Memory B cell (primary cell): ENCODE measurements around the gene MYBBP1A.
"Not testable (repeated sequence)": the region's sequence is repeated elsewhere in the genome, so short reads cannot be mapped to it uniquely, and the experiment has no call there.

Experiments
- ATAC-seq: fragments of 150-1000 bp; cut with Tn5 transposase; 2 replicates; pipeline ENCODE4 v1.10.0; 2021; ENCODE audit warnings: low read depth, mild to moderate bottlenecking, moderate library complexity
- DNase-seq, 2 donors: peaks; one replicate each; pipeline ENCODE4 v3.0.0; 2022; ENCODE audit warnings: low spot score in 2 of 2
- H3K27ac Mint-ChIP-seq: one replicate; pipeline ENCODE4 v1.8.0; 2022; ENCODE audit warnings: mild to moderate bottlenecking, moderate library complexity, mixed read lengths
- H3K27me3 Mint-ChIP-seq: one replicate; pipeline ENCODE4 v1.8.0; 2022; ENCODE audit warnings: mixed read lengths
- H3K36me3 Mint-ChIP-seq: one replicate; pipeline ENCODE4 v1.8.0; 2022; ENCODE audit warnings: mild to moderate bottlenecking, mixed read lengths
- H3K4me1 Mint-ChIP-seq: one replicate; pipeline ENCODE4 v1.8.0; 2022; ENCODE audit warnings: mixed read lengths
- H3K4me3 Mint-ChIP-seq: one replicate; pipeline ENCODE4 v1.8.0; 2022; ENCODE audit warnings: mild to moderate bottlenecking, moderate library complexity, mixed read lengths
- H3K9me3 Mint-ChIP-seq: one replicate; pipeline ENCODE4 v1.8.0; 2022; ENCODE audit warnings: mixed read lengths

MYBBP1A gene

DNA sequence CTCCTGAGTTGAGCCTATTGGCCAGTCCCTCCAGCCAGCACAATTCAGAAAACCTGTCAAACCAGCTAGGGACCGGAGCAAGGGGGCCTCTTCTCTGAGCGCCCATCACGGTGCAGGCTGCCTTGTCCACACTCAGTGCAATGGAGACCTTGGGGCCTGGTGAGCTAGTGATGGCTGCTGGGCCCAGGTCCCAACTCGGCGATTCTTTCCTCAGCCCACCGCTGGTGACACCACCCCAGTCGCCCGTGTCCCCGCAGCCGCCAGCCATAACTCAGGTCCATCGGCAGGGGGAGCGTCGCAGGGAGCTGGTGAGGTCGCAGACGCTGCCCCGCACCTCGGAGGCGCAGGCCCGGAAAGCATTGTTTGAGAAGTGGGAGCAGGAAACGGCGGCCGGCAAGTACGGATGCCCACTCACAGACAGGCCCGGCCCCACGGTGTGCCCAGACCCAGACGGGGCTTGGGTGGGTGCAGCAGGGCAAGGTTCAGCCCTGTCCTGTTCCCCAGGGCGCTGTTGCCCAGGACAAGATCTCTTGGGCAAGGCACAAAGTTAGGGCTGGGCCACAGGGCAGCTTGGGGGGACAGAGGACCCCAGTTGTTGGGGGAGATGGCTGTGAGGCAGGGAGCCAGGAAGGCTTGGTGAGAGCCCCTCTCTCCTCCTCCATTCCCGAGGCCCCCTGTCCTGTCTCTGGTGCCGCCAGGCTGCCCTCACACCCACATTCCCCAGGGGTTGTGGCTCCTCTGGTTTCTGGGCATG is 39.9 kb upstream of the MYBBP1A start:
- Mint-ChIP-seq H3K27me3 (peaks cover 29% of the 10 kb centered on the region), H3K36me3 (no peaks in the 10 kb centered on the region), H3K27ac (no peak overlapping the region), H3K9me3 (no peaks in the 10 kb centered on the region), H3K4me3 (no peak overlapping the region), H3K4me1 (peaks cover 3% of the 10 kb centered on the region)
- peak; percentile 66 for ATAC-seq
- DNase-seq = peak in 1 of 2 donors; percentile 35

DNA sequence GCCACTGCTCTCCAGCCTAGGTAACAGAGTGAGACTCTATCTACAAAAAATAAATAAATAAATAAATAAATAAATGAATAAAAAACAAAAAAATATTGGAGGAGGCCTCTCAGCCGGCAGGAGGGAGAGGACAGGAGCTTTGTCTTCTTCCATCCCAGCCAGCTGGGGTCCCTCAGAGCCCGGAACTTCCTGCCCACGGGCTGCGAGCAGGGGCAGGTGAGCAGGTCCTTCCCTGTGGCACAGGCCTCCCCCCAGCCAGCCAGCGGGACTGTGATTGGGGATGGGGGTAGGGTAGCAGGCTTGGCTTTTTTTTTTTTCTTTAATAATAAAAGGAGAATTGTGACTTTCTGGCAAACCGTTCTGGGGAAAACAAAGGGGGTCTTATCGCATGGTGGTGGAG is 39.2 kb upstream of the MYBBP1A start:
- no peaks in the 10 kb centered on the region for H3K36me3 Mint-ChIP-seq

DNA sequence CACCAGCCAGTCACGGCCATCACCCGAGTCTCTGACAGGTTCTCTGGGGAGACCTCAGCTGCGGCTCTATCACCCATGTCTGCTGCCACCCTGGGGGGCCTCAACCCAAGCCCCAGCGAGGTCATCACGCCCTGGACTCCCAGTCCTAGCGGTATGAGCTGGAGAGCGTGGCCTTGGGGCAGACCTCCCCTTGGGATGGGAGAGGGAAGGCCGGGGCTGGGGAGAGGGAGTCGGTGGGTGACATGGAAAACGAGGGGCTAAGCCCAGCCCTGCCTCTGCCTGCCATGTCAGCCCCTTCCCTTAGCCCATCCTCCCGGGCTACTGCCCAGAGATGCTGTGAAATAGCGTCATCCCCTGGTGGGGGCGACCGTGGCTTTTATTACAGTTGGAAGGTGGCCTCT is 37.8 kb upstream of the MYBBP1A start:
- H3K4me1 Mint-ChIP-seq = peaks cover 3% of the 10 kb centered on the region
- no peak overlapping the region for H3K4me3 Mint-ChIP-seq
- H3K9me3 Mint-ChIP-seq = no peaks in the 10 kb centered on the region
- H3K27me3 Mint-ChIP-seq = peaks cover 27% of the 10 kb centered on the region
- no peak for ATAC-seq
- H3K36me3 Mint-ChIP-seq = no peaks in the 10 kb centered on the region
- DNase-seq = no peak
- H3K27ac Mint-ChIP-seq = no peak overlapping the region

More for the DNA sequence above, 39.2 kb upstream of the MYBBP1A start:
- Mint-ChIP-seq H3K4me1 (peaks cover 3% of the 10 kb centered on the region), H3K9me3 (no peaks in the 10 kb centered on the region), H3K27me3 (peaks cover 31% of the 10 kb centered on the region), H3K4me3 (no peak overlapping the region), H3K27ac (no peak overlapping the region)
- ATAC-seq (no peak), DNase-seq (no peak)

DNA sequence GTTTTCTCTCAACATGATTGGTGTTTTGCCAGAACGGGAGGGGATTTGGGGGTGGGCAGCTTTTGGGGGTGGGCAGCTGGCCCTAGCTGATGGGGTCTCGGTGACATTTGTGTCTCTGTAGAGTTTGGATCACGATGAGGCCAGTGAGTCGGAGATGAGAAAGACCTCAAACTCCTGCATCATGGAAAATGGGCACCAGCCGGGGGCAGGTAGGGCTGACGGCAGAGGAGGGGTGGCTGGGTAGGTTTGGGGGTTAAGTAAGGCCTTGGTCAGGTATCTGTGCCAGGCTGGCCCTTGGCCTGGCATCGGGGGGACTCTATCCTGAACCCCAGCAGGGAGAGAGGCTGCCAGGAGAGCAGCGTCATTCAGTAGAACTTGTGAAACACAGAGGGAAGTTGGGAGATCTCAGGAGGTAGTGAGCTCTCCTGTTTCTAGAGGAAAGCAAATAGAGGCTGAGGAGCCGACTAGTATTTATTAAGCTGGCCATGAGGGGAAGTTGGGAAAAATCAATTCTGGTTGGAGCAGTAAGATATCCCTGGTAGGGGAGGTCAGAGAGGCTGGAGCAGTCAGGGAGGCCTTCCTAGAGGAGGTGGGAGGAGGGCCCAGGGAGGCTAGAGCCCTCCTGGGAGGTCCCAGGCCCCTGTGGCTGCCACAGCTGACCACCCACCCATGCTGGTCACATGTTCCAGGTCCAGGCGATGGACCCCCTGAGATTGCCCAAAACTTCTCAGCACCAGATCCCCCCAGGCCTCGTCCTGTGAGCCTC is 37.2 kb upstream of the MYBBP1A start:
- Mint-ChIP-seq H3K27me3 (peaks cover 27% of the 10 kb centered on the region), H3K27ac (no peak overlapping the region), H3K36me3 (no peaks in the 10 kb centered on the region), H3K9me3 (no peaks in the 10 kb centered on the region), H3K4me1 (peaks cover 3% of the 10 kb centered on the region), H3K4me3 (no peak overlapping the region)
- ATAC-seq (no peak), DNase-seq (no peak)

DNA sequence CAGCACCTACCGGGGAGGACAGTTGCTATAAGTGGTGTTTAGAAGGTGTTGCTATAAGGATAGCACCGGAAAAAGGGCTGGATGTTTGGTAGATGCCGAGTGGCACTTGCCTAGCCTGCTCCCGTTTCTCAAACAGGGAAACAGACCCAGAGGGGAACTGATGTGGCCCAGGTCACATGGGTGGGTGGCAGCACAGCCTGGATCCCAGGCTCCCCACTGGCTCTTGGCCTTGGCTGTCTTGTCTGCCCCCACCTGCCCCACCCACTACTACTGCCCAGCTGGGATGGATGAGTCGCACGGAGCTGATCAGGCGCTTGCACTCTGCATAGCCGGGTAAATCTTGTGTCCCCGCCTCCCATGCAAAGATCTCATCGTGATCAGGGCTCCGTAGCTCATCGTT is 36.3 kb upstream of the MYBBP1A start:
- Mint-ChIP-seq H3K27ac (no peak overlapping the region), H3K36me3 (no peaks in the 10 kb centered on the region), H3K27me3 (peaks cover 27% of the 10 kb centered on the region), H3K4me1 (peaks cover 3% of the 10 kb centered on the region), H3K9me3 (no peaks in the 10 kb centered on the region), H3K4me3 (no peak overlapping the region)
- DNase-seq = no peak
- no peak for ATAC-seq

DNA sequence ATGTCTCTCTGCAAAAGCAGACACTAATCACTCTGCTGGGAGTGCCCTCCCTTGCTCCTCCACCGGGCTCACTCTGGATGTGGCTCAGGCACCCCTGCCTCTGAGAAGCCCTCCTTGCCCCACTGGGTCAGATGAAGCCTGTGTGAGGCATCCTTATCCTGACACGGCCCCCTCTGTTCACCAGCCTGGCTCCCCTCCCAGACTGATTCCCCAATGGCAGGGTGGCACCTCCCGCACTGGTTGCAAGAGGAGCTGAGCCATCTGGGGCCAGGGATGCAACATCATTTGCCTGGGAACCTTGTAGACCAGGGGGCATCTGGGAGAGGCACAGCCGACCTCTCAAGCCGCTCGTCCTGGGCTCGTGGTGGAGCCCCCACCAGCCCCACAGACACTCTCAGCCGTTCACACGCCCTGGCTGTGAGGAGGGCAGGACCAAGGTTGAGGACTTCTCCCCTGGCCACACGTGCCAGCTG is 35.8 kb upstream of the MYBBP1A start:
- Mint-ChIP-seq H3K27me3 (peaks cover 28% of the 10 kb centered on the region), H3K4me1 (peaks cover 3% of the 10 kb centered on the region), H3K36me3 (no peaks in the 10 kb centered on the region), H3K27ac (no peak overlapping the region), H3K9me3 (no peaks in the 10 kb centered on the region), H3K4me3 (no peak overlapping the region)
- DNase-seq (no peak), ATAC-seq (no peak)

DNA sequence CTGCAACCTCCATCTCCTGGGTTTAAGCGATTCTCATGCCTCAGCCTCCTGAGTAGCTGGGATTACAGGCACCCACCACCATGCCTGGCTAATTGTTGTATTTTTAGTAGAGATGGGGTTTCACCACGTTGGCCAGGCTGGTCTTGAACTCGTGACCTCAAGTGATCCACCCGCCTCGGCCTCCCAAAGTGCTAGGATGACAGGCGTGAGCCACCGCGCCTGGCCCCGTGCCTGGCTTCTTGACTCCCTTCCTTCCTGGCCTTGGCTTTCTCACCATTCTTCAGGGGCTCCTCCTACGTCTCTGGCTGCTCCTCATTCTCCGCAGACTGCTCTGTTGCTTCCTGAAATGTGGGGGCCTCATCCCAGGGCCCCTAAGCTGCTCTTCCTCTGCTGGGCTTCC is 34.9 kb upstream of the MYBBP1A start:
- H3K27ac Mint-ChIP-seq, H3K4me1 Mint-ChIP-seq, DNase-seq, H3K4me3 Mint-ChIP-seq, ATAC-seq, H3K9me3 Mint-ChIP-seq, H3K36me3 Mint-ChIP-seq: not testable (repeated sequence)
- peaks cover 32% of the 10 kb centered on the region for H3K27me3 Mint-ChIP-seq

DNA sequence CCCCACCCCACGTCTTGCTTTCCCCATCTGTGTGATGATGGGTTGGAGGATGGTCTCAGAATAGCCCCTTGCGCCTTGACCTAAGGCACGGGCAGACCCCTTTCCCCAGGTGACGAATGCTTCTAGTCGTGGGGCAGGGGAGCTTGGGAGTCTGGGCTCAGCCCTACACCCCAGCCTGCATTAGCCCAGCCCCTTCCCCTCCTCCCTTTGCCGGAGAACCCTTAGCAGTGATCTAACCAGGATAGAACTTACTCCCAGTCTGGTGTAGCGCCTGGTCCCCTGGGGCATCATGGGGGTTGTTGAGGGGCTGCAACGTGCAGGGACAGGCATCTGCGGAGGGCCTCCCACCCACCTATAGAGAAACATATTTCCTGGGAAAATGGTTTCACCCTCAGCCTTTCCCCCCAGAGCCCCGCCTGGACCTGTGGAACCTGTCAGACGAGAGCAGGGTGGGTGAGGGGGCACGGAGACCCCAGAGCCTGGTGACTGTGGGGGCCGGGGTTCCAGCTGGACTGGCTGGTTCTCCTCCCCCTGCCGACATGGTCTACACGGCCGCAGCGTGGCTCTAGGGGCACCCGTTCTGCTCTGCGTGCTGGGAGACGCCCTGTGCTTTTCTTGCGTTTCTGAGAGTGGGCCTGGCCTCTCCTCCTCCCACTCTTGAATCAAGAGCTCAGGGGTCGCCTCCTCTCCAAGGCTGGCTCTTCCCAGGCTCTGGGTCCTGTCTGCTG is 33.9 kb upstream of the MYBBP1A start:
- Mint-ChIP-seq H3K9me3 (no peaks in the 10 kb centered on the region), H3K4me1 (no peaks in the 10 kb centered on the region), H3K27ac (no peak overlapping the region), H3K4me3 (no peak overlapping the region), H3K36me3 (no peaks in the 10 kb centered on the region), H3K27me3 (peaks cover 31% of the 10 kb centered on the region)
- DNase-seq (no peak), ATAC-seq (no peak)

DNA sequence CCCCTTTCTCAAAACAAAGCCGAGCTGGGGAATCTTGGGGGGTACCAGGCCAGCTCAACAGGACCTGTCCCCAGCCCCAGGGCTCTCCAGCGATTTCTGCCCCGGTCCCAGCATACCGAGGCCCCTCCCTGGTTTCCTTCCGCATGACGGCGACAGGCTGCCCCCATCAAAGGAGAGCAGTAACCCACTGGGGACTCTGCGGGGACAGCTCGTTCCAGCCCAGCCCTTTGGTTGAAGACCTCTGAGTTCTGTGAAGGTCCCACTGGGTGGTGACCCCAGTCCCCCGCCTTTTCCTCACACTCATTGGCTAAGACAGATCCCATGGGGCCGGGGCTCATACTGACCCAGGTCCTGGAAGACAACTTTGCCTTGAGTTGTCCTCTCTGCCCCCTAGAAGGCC is 33.2 kb upstream of the MYBBP1A start:
- H3K27me3 Mint-ChIP-seq = peaks cover 30% of the 10 kb centered on the region

DNA sequence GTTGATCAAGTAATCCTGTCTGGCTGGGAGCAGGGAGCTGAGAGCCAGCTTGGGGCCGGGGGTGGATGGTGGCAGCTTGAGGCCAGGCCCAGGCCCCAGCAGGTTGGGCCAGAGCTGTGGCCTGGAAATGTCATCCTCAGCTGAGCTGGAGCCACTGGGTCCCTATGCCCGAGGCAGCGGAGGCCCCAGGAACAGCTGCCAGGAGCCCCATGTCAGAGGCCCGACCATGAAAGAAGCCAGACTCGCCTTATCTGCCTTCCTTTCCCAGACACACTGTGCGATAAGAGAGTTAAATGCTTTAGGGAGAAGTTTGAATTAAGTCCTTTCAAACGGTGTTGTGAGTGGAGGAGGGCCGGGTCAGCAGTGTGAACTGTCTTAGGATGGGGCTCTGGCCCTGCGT is 32.6 kb upstream of the MYBBP1A start:
- Mint-ChIP-seq H3K4me1 (peaks cover 5% of the 10 kb centered on the region), H3K36me3 (no peaks in the 10 kb centered on the region), H3K4me3 (no peak overlapping the region), H3K9me3 (no peaks in the 10 kb centered on the region), H3K27ac (no peak overlapping the region), H3K27me3 (peaks cover 31% of the 10 kb centered on the region)
- DNase-seq = no peak
- ATAC-seq = no peak

More for the DNA sequence above, 33.2 kb upstream of the MYBBP1A start:
- DNase-seq (no peak), ATAC-seq (no peak)
- H3K27ac Mint-ChIP-seq = no peak overlapping the region
- H3K4me3 Mint-ChIP-seq = no peak overlapping the region
- no peaks in the 10 kb centered on the region for H3K9me3 Mint-ChIP-seq
- peaks cover 5% of the 10 kb centered on the region for H3K4me1 Mint-ChIP-seq
- no peaks in the 10 kb centered on the region for H3K36me3 Mint-ChIP-seq

DNA sequence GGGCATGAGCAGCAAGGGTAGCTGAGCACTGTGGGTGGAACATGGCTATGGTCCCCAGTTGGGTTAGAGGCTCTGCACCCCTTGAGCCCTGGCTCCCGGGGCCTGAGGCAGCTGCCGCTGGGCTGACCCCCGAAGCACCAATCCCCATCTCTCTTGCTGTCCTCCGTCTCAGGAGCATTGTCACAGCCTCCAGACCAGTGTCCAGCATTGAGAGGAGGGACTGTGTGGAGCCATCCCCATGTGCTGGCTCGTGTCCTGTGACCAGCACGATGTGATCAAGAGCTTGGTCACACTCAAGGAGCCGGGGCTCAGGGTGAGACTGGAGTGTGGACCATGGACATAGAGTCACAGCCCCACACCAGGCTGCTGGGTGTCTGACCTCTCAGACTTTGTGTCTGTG is 32.0 kb upstream of the MYBBP1A start:
- Mint-ChIP-seq H3K36me3 (no peaks in the 10 kb centered on the region), H3K27ac (no peak overlapping the region), H3K4me1 (peaks cover 5% of the 10 kb centered on the region), H3K27me3 (peaks cover 32% of the 10 kb centered on the region), H3K9me3 (no peaks in the 10 kb centered on the region), H3K4me3 (no peak overlapping the region)
- no peak for DNase-seq
- ATAC-seq = no peak

DNA sequence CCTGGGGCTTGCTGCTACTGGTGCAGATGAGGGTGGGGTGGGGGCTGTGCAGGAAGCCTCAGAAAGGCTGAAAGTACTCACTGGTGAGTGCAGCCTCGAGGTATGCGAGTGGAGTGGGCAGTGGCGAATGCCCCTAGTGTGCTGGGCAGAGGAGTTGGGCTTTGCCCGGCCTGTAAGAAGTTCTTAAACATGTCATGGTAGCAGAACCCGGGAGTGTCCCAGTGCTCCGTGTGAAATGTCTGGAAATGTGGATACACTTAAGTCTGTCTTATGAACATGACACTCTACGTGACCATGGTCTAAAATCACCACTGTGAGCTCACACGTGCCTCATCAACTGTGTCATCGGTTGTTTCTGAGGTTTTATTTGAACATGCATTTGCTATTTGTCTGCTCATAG is 30.9 kb upstream of the MYBBP1A start:
- Mint-ChIP-seq H3K27me3 (peaks cover 37% of the 10 kb centered on the region), H3K4me1 (peaks cover 5% of the 10 kb centered on the region), H3K9me3 (no peaks in the 10 kb centered on the region), H3K36me3 (no peaks in the 10 kb centered on the region), H3K27ac (no peak overlapping the region), H3K4me3 (no peak overlapping the region)
- ATAC-seq = no peak
- no peak for DNase-seq

DNA sequence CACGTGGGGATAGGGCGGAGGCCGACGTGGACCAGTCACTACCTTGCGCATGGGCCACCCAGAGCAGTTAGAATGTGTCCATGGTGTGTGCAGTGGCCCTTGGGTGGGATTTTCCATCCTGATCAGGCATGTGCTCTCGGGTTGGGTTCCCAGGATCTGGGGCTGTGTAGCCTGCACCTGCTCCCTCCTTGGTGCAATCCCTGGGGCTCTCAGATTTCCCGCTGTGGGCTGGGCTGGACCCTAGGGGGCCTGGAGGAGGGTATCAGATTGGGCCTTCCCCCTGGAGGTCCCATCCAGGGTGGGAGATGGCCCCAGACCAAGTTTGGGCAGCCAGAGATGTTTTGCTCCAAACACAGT is 30.4 kb upstream of the MYBBP1A start:
- Mint-ChIP-seq H3K27ac (no peak overlapping the region), H3K4me1 (peaks cover 5% of the 10 kb centered on the region), H3K36me3 (no peaks in the 10 kb centered on the region), H3K4me3 (no peak overlapping the region), H3K27me3 (peaks cover 38% of the 10 kb centered on the region), H3K9me3 (no peaks in the 10 kb centered on the region)
- no peak for ATAC-seq
- no peak for DNase-seq

DNA sequence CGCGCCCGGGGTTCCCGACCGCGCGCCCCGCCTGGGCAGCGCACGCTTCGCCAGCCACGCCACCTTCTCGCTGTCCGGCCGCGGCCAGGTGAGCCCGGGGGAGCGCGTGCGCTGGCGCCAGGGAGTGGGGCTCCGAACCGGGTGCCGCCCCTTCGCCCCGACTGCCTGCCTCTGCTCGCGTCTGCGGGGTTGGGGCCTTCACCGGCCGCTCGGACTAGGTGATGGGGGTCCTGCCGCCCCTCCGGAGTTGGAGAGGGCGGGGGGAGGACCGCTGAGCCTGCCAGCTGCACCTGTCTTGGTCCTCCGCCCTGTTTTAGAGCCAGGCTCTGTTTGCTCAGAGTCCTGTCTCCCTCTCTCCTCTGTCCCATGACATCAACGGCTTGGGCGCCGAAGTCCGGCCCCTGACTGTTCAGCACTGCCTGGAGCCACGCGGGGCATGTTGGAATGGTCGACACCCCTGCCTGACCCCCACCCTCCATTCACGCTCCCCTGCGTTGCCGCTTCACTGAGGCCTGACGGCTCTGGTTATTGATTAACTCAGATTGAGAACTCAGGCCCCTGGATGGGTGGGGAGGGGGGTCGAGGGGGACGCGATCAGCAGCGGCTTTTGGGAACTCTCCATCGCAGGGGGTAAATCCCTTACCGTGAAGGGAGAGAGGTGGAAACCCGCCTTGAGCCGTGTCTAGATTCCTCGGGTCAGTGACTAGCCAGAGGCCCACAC is 29.9 kb upstream of the MYBBP1A start:
- ATAC-seq (no peak), DNase-seq (no peak)
- Mint-ChIP-seq H3K4me1 (peaks cover 5% of the 10 kb centered on the region), H3K36me3 (no peaks in the 10 kb centered on the region), H3K27ac (no peak overlapping the region), H3K27me3 (peaks cover 33% of the 10 kb centered on the region), H3K4me3 (peak overlapping the region; percentile 30), H3K9me3 (no peaks in the 10 kb centered on the region)
